HEK293T (cell line): ENCODE results near the gene TBL1X.

Experiments
- CTCF ChIA-PET: fragments of 350-600 bp; formaldehyde crosslinking; extraction: SDS; loops from one replicate; lab custom pipeline; 2021; ENCODE audit warnings: antibody characterized with exemption, inconsistent platforms; lab: Yijun Ruan, JAX
- POLR2A ChIA-PET: fragments of 350-600 bp; formaldehyde crosslinking; extraction: SDS; loops from one replicate; lab custom pipeline; 2020; ENCODE audit warnings: antibody characterized with exemption, inconsistent platforms; lab: Yijun Ruan, JAX
- DNase-seq: peaks from one replicate; pipeline ENCODE4 v3.0.0; 2012; ENCODE audit warnings: mixed read lengths; ENCODE audit errors: extremely low spot score
- ARNT ChIP-seq: fragments of 450-650 bp; IDR thresholded peaks from 2 replicates; pipeline ENCODE4 v1.6.1; 2017; ENCODE audit warnings: mild to moderate bottlenecking
- BHLHE40 ChIP-seq: fragments of 450-650 bp; IDR thresholded peaks from 2 replicates; pipeline ENCODE4 v1.6.1; 2016; ENCODE audit warnings: mild to moderate bottlenecking, moderate library complexity, borderline replicate concordance
- CTBP1 ChIP-seq: fragments of 450-650 bp; IDR thresholded peaks from 2 replicates; pipeline ENCODE4 v1.6.1; 2016; ENCODE audit warnings: borderline replicate concordance
- ELF4 ChIP-seq: fragments of 450-650 bp; IDR thresholded peaks from 2 replicates; pipeline ENCODE4 v1.6.1; 2017; ENCODE audit warnings: antibody characterized with exemption
- FOXA1 ChIP-seq: fragments of 450-650 bp; IDR thresholded peaks from 2 replicates; pipeline ENCODE4 v1.6.1; 2016; ENCODE audit warnings: mild to moderate bottlenecking
- FOXK2 ChIP-seq: fragments of 450-650 bp; IDR thresholded peaks from 2 replicates; pipeline ENCODE4 v1.6.1; 2016; ENCODE audit warnings: mild to moderate bottlenecking
- FOXM1 ChIP-seq: fragments of 450-650 bp; IDR thresholded peaks from 2 replicates; pipeline ENCODE4 v1.6.1; 2017; ENCODE audit warnings: mild to moderate bottlenecking, borderline replicate concordance
- HDGF ChIP-seq: fragments of 450-650 bp; IDR thresholded peaks from 2 replicates; pipeline ENCODE4 v1.6.1; 2017; ENCODE audit warnings: antibody characterized with exemption, borderline replicate concordance
- L3MBTL2 ChIP-seq: fragments of 450-650 bp; conservative IDR thresholded peaks from 2 replicates; pipeline ENCODE4 v1.6.1; 2016; ENCODE audit warnings: mild to moderate bottlenecking
- LEF1 ChIP-seq: fragments of 450-650 bp; IDR thresholded peaks from 2 replicates; pipeline ENCODE4 v1.6.1; 2017; ENCODE audit warnings: mild to moderate bottlenecking, borderline replicate concordance
- NFRKB ChIP-seq: fragments of 450-650 bp; IDR thresholded peaks from 2 replicates; pipeline ENCODE4 v1.6.1; 2016; ENCODE audit warnings: mild to moderate bottlenecking, moderate library complexity
- SP1 ChIP-seq: fragments of 450-650 bp; IDR thresholded peaks from 2 replicates; pipeline ENCODE4 v1.6.1; 2017
- SUZ12 ChIP-seq: fragments of 450-650 bp; IDR thresholded peaks from 2 replicates; pipeline ENCODE4 v1.6.1; 2016; ENCODE audit warnings: mild to moderate bottlenecking
- TARDBP ChIP-seq: fragments of 450-650 bp; IDR thresholded peaks from 2 replicates; pipeline ENCODE4 v1.6.1; 2016
- ZNF384 ChIP-seq: fragments of 450-650 bp; IDR thresholded peaks from 2 replicates; pipeline ENCODE4 v1.6.1; 2016
- TF ChIP-seq, protein P1 (sequence below): fragments of 450-650 bp; IDR thresholded peaks from 2 replicates; pipeline ENCODE4 v1.6.1; 2016

The TBL1X gene

DNA sequence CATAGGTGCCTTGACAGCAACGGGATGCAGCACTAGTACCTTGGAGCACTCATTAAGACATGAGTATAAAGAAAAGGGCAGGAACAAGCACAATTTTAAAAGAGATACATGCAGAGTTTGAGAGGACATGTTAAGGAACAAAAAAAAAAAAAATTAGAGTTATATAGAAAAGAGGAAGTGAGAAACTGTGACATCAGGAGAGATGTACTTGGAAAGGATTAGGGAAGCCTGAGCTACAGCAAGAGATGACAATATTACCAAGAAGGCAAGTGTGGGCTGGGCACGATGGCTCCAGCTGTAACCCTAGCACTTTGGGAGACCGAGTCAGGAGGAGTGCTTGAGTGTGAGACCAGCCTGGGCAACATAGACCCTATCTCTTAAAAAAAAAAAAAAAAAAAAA lies 263.4 kb downstream of the TBL1X start:
- ChIA-PET CTCF (interaction anchor here (0.6 kb wide), 1 partner anchor 265 kb away, joined by 3 read pairs; no protein-coding TSS in a partner anchor), POLR2A (no interaction called here)
- no peak for DNase-seq
- TF ChIP-seq SP1 (no peak), FOXM1 (no peak), SUZ12 (no peak), FOXK2 (no peak), L3MBTL2 (no peak), ZNF384 (no peak), BHLHE40 (no peak), ELF4 (no peak), NFRKB (no peak), FOXA1 (no peak)
- TF ChIP-seq, protein P1, sequence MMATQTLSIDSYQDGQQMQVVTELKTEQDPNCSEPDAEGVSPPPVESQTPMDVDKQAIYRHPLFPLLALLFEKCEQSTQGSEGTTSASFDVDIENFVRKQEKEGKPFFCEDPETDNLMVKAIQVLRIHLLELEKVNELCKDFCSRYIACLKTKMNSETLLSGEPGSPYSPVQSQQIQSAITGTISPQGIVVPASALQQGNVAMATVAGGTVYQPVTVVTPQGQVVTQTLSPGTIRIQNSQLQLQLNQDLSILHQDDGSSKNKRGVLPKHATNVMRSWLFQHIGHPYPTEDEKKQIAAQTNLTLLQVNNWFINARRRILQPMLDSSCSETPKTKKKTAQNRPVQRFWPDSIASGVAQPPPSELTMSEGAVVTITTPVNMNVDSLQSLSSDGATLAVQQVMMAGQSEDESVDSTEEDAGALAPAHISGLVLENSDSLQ: no peak

DNA sequence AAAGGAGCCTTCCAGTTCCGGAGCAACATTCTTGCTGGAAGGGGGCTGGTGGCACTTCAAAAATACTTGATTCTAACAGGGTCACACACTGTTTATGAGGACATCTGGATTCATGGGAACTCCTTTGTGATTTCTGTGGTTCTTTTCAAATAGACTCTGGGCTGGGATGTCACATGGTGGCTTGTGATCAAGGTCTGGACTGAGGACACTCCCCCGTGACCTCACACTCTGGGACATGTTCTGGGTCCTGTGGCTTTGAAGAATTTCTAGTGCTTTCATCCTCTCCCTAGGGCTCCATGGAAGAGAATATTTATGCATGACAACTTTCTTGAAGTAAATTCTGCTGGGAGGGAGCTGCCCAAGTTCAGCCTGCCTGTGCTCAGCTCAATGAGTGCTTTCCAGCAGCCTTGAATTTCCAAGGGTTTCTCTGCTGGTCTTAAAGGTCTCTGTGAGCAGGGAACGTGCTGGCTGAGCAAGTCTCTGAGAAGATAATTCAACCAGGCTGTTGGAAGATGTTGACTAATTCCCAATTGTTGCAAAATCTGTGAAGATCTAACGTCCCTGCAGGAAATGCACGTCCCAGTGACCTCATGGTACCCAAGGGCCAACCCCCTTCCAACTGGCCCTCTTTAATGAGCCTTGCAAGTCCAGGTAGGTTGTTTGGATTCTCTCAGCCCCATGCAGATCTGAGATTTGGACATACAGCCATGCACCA lies 264.5 kb downstream of the TBL1X start:
- ChIA-PET POLR2A (no interaction called here), CTCF (no interaction called here)
- DNase-seq: no peak
- TF ChIP-seq FOXM1 (no peak), FOXK2 (no peak)

DNA sequence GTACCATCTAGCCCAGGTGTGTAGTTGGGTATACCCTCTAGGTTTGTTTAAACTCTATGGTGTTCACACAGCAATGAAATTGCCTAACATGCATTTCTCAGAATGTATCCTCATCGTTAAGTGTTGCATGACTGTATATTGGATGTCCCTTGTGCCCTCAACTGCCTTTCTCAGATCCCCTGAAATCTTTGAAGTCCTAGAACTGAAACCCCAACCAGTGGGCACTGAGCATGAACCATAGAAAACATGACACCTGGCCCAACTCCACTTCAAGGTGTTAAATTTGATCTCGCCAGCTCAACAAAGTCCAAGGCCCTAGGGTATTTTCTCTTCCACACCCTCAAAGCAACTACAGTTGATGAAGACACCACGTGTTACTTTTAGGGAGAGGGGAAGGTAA lies 265.2 kb downstream of the TBL1X start:
- TF ChIP-seq FOXK2 (no peak), SUZ12 (no peak), FOXM1 (no peak), BHLHE40 (no peak), FOXA1 (no peak), NFRKB (no peak), CTBP1 (no peak), L3MBTL2 (no peak)
- TF ChIP-seq, protein P1: no peak
- no peak for DNase-seq
- CTCF ChIA-PET: no interaction called here
- POLR2A ChIA-PET: no interaction called here

DNA sequence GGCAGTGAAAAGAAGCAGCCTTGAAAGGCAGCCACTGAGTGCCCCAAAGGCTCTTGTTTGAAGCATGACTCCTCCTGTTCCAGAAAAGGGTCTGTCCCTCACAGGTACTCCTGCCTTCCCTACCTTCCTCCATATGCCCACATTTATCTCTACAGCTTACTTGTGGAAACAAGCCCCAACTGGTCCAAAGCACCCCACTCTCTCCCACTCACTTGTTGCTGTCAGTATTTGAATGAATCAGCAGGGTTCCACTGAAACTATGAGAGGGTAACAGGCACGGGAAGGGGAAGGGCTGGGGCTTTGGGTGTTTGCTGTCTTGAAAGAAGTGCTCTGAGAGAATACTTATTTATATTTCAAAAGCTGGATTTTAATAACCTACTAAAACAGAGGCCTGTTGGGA lies 265.9 kb downstream of the TBL1X start:
- TF ChIP-seq, protein P1: no peak
- no peak for DNase-seq
- ChIA-PET POLR2A (no interaction called here), CTCF (no interaction called here)

DNA sequence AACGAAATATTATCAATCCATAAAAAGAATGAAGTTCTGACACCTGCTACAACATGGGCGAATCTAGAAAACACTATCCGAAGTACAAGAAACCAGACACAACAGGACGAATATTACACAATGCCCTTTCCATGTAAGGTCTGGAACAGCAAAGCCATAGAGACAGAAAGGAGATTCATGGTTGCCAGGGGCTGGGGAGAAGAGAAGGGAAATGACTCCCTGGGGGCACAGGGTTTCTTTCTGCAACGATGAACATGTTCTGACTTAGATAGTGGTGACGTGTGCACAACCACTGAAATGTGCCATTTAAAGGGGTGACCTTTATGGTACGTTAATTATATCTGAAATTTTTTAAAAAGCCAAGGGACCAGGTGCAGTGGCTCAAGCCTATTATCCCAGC lies 272.5 kb downstream of the TBL1X start:
- ChIA-PET POLR2A (no interaction called here), CTCF (no interaction called here)
- TF ChIP-seq ARNT: no peak
- no peak for TF ChIP-seq SP1
- TF ChIP-seq FOXA1: no peak
- DNase-seq: no peak

DNA sequence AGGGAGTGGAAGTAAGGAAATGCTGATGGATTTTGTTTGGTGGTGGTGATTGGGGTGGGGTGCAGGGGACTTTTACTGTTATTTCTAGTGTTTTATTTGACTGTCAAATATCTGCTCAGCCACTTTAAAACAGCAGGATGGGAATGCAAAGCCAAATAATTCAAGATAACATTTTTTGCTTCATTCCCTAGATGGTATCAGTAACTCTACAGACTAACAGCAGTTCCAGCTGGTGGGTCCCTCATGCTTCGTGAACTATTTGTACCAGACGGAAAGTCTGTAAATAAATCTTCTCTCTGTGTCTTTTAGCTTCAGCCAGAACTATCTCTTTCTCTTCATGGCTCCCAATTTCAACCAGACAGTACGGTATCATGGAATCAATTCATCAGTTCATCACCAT lies 273.3 kb downstream of the TBL1X start:
- no peak for TF ChIP-seq L3MBTL2
- TF ChIP-seq ELF4: no peak
- no peak for TF ChIP-seq NFRKB
- TF ChIP-seq BHLHE40: no peak
- CTCF ChIA-PET: no interaction called here
- POLR2A ChIA-PET: no interaction called here
- DNase-seq: no peak

DNA sequence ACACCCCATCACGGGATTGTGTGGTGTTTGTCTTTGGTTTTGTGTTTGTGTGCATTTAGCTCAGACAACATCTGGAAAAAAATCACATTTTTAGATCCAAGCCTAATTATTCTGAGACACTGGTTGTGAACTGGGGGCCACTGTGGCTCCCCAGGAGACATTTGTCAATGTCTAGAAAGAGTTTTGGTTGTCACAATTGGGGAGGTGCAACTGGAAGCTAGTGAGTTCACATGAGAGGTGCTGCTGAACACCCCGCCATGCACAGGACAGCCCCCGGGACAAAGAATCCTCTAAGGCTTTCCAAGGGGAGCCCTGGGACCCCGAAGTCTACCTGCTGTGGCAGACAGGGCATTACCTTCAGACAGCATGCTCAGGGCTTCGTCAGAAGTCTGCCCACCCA lies 274.3 kb downstream of the TBL1X start:
- CTCF ChIA-PET: no interaction called here
- POLR2A ChIA-PET: no interaction called here
- TF ChIP-seq ELF4 (no peak), NFRKB (no peak), L3MBTL2 (no peak), FOXK2 (no peak), LEF1 (no peak), FOXA1 (no peak), CTBP1 (no peak), TARDBP (no peak)
- DNase-seq: no peak

DNA sequence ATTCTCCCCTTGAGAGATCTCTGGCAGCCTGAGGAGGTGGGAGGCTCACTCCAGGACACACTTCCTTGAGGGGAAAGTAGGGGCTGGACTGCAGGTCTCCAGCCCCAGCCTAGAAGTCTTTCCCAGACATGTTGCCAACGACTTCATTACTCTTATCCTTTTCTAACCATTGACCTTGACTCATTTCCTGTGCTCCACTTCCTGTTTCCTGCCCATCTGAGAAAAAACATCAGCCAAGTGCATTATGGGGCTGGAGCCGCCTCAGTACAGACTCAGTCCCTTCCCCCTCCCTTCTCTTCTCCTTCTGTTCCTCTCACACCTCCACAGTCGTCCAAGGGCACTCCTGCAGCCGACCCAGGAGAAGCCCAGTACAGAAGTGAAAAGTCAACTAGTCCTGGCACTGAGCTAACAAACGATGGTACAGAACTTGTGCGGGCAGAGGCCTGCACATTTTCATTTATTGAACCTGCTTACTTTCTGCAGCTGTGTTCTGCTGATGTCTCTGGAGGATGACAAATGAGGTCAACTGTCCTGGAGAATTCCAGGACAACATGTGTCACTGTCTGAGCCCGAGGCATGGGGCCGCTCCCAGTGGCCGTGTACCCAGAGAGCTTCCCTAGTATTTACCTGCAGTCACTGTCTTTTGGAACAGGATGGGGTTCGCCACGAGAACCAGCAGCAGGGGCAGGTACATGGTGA lies 280.7 kb downstream of the TBL1X start:
- CTCF ChIA-PET: no interaction called here
- no peak for TF ChIP-seq FOXK2
- no peak for TF ChIP-seq HDGF
- TF ChIP-seq SP1: no peak
- no peak for TF ChIP-seq SUZ12
- TF ChIP-seq BHLHE40: no peak
- TF ChIP-seq L3MBTL2: no peak
- TF ChIP-seq, protein P1: no peak
- TF ChIP-seq TARDBP: no peak
- TF ChIP-seq NFRKB: no peak
- TF ChIP-seq LEF1: no peak
- no peak for TF ChIP-seq ARNT
- no peak for TF ChIP-seq FOXA1
- TF ChIP-seq FOXM1: no peak
- TF ChIP-seq ELF4: no peak
- no peak for TF ChIP-seq ZNF384
- no peak for TF ChIP-seq CTBP1
- POLR2A ChIA-PET: no interaction called here
- DNase-seq: no peak
